Right lobe of liver (tissue), 4 donors: ENCODE measurements around the gene APLP2.

Experiments
- CTCF ChIP-seq, 4 donors: fragments of 200-600 bp in 3 of 4; fragments of 450-650 bp in 1 of 4; IDR thresholded peaks; one replicate each; pipeline versions ENCODE4 v1.5.1 to v1.8.0; 2016 to 2022; ENCODE audit warnings: antibody characterized with exemption in 4 of 4, mild to moderate bottlenecking in 2 of 4
- POLR2A ChIP-seq: fragments of 450-650 bp; IDR thresholded peaks from one replicate; pipeline ENCODE4 v1.6.1; 2017; ENCODE audit warnings: antibody characterized with exemption, mild to moderate bottlenecking
- donor health status: DM: no; HTN: no; CAD: no.
- donor health status: DM: no; HTN: no; CAD: no.
- donor health status: DM: no; HTN: yes; CAD: no.

GRCh38 chr11:130183878-130184610, 114.3 kb downstream of the APLP2 start:
- no peak for TF ChIP-seq CTCF (IDR thresholded peaks at IDR 0.05)
- TF ChIP-seq POLR2A = no peak
